Islet of Langerhans (tissue), 1 donor: ENCODE data around the gene BCL2L2.
"Not testable (repeated sequence)": the region's sequence is repeated elsewhere in the genome, so short reads cannot be mapped to it uniquely, and the experiment has no call there.

ENCODE experiments used
- FAIRE-seq: peaks from one replicate; lab custom pipeline; 2011; peaks lifted over from hg19 to GRCh38; lab: Jason Lieb, UNC

Gene BCL2L2, protein sequence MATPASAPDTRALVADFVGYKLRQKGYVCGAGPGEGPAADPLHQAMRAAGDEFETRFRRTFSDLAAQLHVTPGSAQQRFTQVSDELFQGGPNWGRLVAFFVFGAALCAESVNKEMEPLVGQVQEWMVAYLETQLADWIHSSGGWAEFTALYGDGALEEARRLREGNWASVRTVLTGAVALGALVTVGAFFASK

GRCh38 chr14:23306412-23307145, at the start of gene BCL2L2:
Gene BCL2L2 (plus strand): TSS chr14:23306833. CDS start chr14:23307768, 935 bp downstream.
- FAIRE-seq: no peak

DNA sequence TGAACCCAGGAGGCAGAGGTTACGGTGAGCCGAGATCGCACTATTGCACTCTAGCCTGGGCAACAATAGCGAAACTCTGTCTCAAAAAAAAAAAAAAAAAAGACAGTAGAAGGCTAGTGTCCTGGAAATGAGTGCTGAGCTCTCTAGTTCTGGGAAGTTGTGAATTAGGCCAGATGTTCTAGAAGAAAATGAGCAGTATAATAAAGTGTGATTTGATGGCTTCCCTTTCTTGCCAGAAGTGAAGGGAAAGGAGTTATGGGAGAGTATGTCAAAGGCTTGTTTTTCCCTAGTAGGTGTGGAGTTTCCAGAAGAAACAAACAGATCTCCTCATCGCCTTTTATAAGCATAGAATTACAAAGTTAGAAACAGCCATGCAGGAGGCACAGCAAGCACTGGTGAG, 48.4 kb upstream of the BCL2L2 start:
- no peak for FAIRE-seq

GRCh38 chr14:23259426-23259825, 47.2 kb upstream of the BCL2L2 start:
- no peak for FAIRE-seq

- FAIRE-seq: not testable (repeated sequence)
These were observed 45.8 kb upstream of the BCL2L2 start for GRCh38 chr14:23260849-23261248.

DNA sequence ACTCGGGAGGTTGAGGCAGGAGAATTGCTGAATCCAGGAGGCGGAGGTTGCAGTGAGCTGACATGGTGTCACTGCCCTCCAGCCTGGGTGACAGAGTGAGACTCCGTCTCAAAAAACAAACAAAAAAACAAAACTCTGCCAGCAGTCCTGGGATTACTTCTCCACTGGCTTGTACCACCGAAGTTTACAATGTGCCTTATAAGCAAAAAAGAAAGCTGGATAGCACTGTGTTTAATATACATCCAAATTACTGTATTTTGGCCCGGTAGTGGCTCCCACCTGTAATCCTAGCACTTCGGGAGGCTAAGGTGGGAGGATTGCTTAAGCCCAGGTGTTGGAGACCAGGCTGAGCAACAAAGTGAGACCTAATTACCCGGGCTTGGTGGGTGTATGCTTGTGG, 37.4 kb upstream of the BCL2L2 start:
- no peak for FAIRE-seq

DNA sequence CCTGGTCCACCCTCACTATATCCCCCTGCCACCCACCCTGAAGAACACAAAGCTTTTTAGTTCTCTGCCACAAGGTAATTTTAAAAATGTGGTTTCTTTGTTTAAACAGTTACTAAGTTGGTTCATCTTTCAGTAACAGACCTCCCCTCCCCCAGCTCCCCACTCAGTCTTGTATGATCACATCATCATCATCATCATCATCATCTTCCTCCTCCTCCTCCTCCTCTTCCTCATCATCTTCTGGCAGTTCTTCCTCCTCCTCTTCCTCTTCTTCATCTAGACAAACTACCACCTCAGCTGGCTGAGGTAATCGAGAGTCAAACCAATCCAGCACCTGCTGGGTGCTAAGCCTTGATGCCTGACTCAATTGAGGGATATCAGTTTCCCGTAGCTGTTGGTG, 31.2 kb upstream of the BCL2L2 start:
- no peak for FAIRE-seq

- FAIRE-seq: no peak
These were observed 29.4 kb upstream of the BCL2L2 start for GRCh38 chr14:23277189-23277588.

GRCh38 chr14:23277928-23278327, 28.7 kb upstream of the BCL2L2 start:
- not testable (repeated sequence) for FAIRE-seq

DNA sequence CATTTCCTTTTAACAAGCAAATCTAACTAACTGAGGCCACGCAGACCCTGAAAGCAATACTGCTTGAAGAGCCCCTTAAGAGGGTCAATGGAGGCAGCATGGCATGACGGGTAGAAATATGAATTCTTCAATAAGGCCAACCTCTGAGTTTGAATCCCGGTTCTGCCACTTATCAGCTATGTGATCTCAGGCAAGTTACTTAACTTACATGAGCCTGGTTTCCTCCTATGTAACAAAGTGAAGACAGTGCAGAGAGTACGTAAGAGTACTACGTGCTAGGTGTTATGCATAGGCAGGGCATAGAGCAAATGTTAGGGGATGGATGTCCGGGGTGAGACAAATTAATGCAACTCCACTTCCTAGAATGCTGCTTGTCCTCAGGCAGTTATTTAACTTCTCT, 25.4 kb upstream of the BCL2L2 start:
- FAIRE-seq: no peak

- FAIRE-seq: no peak
These were observed 21.7 kb upstream of the BCL2L2 start for GRCh38 chr14:23284654-23285529.

DNA sequence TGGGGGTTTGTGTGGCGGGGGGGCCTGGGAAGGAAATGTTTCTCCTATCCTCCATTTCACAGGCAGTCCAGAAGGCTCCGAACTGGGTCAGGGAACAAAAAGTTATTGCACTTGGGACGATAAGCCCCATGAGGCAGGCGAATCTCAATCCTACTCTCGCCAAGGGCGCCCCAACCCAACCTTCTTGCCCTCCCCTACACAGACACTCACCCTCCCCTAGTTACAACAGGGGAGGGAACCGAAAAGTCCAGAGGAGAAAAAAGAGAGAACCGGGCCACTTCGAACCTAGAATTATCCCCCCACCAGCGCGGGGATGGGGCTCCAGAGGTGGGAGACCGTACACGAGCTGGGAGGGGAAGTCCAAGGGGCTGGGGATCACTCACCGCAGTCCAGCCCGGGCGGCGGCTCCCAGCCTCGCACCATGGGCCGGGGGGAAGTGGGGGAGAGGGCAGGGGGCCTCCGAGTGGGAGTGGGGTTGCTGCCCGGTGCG, 21.1 kb upstream of the BCL2L2 start:
- FAIRE-seq: no peak

DNA sequence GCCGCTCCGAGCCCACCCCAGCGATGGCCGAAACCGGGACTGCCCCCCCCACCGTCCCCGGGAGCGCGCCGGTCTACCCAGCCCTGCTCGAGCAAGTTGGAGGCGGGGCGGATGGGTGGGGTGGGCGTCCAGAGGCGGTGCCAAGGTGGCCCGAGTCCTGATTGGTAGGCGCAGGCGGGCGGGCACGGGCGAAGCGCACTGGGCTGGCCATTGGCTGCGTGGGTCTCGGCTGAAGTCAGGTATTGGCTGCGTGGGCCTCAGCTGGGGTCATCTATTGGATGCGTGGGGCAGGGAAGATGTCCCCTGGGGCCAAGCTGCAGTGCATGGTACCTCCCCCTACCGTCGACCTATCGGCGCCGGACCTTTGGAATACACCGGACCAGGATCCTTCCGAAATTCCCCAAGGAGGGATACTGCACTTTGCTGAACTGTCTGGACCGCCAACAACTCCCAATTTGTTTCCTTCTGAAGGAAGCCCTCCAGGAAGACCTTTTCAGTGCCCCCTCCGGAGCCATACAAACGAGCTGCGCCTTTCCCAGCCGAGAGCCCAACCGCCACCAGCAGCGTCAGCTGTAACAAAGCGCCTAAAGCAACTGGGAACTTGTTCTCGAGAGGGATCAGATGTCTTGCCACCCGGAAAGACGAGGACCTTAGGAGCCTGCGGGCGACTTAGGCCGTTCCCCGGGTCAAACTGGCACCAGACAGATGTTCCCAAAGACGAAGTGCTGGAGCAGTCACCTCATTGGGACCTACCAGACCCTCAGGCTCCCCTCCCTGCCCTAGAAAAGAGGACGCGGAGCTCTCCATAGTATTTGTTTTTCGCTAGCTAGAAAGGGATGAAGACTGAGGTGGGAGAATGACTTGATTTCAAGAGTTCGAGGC, 20.4 kb upstream of the BCL2L2 start, which contains the start of gene HOMEZ:
HOMEZ (minus strand) TSS at position 113 of the 882 bp plus-strand sequence. CDS start 180 bp downstream, outside the sequence.
- no peak for FAIRE-seq

GRCh38 chr14:23286902-23287479, 19.6 kb upstream of the BCL2L2 start:
- FAIRE-seq: no peak

DNA sequence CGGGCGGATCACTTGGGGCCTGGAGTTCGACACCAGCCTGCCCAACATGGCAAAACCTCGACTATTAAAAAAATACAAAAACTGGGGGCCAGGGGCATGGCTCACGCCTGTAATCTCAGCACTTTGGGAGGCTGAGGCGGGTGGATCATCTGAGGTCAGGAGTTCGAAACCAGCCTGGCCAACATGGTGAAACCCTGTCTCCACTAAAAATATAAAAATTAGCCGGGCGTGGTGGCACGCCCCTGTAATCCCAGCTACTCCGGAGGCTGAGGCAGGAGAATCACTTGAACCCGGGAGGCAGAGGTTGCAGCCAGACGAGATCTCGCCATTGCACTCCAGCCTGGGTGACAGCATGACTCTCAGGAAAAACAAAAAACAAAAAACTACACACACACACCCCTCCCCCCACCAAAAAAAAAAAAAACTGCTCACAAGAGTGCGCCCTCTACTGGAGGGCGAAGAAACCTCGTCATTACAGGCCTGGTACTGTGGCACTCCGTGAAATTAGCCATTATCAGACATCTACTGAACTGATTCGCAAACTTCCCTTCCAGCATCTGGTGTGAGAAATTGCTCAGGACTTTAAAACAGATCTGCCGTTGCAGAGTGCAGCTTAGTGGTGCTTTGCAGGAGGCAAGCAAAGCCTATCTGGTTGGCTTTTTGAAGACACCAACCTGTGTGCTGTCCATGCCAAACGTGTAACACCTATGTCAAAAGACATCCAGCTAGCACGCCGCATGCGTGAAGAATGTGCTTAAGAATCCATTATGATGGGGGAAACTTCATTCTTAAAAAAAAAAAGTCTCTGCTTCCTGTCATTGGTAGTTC, 11.7 kb upstream of the BCL2L2 start:
- no peak for FAIRE-seq

DNA sequence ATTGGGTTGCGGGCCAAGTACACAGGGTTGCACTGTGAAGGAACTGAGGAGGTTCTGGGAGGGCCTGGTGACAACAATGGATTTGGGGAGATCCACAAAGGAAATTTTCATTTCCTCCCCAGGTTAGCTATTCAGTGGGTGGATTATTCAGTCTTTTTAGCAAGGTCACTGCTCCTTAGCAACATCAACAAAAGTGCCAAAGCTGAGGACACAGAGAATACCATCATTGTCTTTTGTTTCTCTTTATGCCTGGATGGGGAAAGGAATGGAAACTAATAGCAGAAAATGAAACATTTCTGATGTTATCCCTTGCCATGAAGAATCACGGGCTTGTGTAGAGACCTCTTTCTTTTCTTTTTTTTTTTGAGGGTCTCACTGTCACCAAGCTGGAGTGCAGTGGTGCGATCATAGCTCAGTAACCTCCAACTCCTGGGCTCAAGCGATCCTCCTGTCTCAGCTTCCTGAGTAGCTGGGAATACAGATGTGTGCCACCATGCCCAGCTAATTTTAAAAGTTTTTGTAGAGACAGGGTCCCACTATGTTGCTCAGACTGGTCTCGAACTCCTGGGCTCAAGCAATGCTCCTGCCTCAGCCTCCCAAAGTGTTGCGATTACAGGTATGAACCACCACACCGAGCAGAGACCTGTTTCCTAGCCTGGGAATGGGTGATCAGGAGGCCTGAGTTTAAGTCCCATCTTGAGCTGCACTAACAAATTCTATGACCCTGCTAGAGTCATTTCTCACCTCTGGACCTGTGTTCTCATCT, 10.4 kb upstream of the BCL2L2 start:
- no peak for FAIRE-seq

DNA sequence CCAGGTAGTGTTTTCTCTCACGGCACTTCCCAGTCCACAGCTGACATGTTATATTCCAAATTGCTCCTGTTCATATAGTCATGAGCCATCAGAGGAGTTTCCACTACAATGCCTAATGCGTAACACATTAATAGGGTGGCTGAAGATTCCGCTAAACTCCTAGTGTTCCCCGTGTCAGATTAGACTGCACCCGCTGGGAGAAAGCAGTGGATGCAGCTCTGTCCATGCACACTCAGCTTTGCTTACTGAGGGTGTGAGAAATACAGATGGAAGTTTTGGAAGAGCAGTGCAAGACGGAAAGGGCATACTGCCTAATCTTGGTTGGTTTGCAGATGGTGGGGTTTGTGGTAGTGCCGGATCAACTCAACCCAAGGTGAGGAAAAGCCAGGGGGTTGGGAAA, 9.5 kb upstream of the BCL2L2 start:
- no peak for FAIRE-seq

GRCh38 chr14:23297611-23298277, 8.9 kb upstream of the BCL2L2 start:
- FAIRE-seq: no peak

- FAIRE-seq: no peak
These were observed 7.2 kb upstream of the BCL2L2 start for GRCh38 chr14:23299211-23299957.
